SK-N-MC (cell line): ENCODE measurements around the gene CHI3L1.

Source experiments
- DNase-seq: peaks from one replicate; pipeline ENCODE4 v3.0.0-alpha.2; 2011; ENCODE audit warnings: low read depth, low spot score
- H3K27ac ChIP-seq: fragments of 200-600 bp; sonication (generic); 2 replicates; pipeline ENCODE4 v1.5.1; 2016; ENCODE audit warnings: mixed run types
- H3K36me3 ChIP-seq: fragments of 200-600 bp; sonication (generic); 2 replicates; pipeline ENCODE4 v1.6.1; 2017; ENCODE audit warnings: antibody characterized with exemption, low read length, mixed read lengths; ENCODE audit not compliant: insufficient read depth
- H3K4me3 ChIP-seq: fragments of 200-600 bp; sonication (generic); 2 replicates; pipeline ENCODE4 v1.5.1; 2016
- H3K9ac ChIP-seq: fragments of 200-600 bp; sonication (generic); 2 replicates; pipeline ENCODE4 v1.8.0; 2017; ENCODE audit warnings: mixed run types, mixed read lengths; ENCODE audit not compliant: insufficient read length
- H3K9me3 ChIP-seq: fragments of 200-600 bp; sonication (generic); 2 replicates; pipeline ENCODE4 v1.6.1; 2017; ENCODE audit warnings: low read depth, mild to moderate bottlenecking, antibody characterized with exemption, low read length, moderate library complexity, mixed read lengths
- EZH2 ChIP-seq: fragments of 200-600 bp; sonication (generic); IDR thresholded peaks from one replicate; pipeline ENCODE4 v1.6.1; 2017; ENCODE audit warnings: antibody characterized with exemption
- FOXP2 ChIP-seq: optimal IDR thresholded peaks from 2 replicates; pipeline ENCODE3; 2011; ENCODE audit warnings: mild to moderate bottlenecking, moderate library complexity; ENCODE audit not compliant: insufficient read depth; ENCODE audit errors: extremely low read length, control extremely low read depth
- POLR2AphosphoS5 ChIP-seq: IDR thresholded peaks from 2 replicates; pipeline ENCODE4 v1.6.1; 2012; ENCODE audit warnings: mild to moderate bottlenecking, low read depth, low read length, borderline replicate concordance

Gene CHI3L1

GRCh38 chr1:203201516-203202205, 15.2 kb upstream of the CHI3L1 start:
- Histone ChIP-seq H3K27ac (no peak overlapping the region), H3K4me3 (no peak overlapping the region), H3K36me3 (no peaks in the 10 kb centered on the region), H3K9ac (no peak overlapping the region), H3K9me3 (no peaks in the 10 kb centered on the region)
- DNase-seq: no peak
- no peak for TF ChIP-seq EZH2
- no peak for TF ChIP-seq FOXP2
- no peak for TF ChIP-seq POLR2AphosphoS5

GRCh38 chr1:203200916-203201315, 14.4 kb upstream of the CHI3L1 start:
- no peaks in the 10 kb centered on the region for H3K9me3 ChIP-seq
- H3K36me3 ChIP-seq: no peaks in the 10 kb centered on the region
- H3K27ac ChIP-seq: no peak overlapping the region
- TF ChIP-seq POLR2AphosphoS5 (no peak), EZH2 (no peak), FOXP2 (no peak)
- H3K4me3 ChIP-seq: no peak overlapping the region
- no peak overlapping the region for H3K9ac ChIP-seq
- DNase-seq: no peak

GRCh38 chr1:203199816-203200571, 13.5 kb upstream of the CHI3L1 start:
- no peak for DNase-seq
- no peak overlapping the region for H3K27ac ChIP-seq
- no peak overlapping the region for H3K4me3 ChIP-seq
- H3K36me3 ChIP-seq: no peaks in the 10 kb centered on the region
- no peak for TF ChIP-seq FOXP2
- TF ChIP-seq POLR2AphosphoS5: no peak
- no peak for TF ChIP-seq EZH2
- no peak overlapping the region for H3K9ac ChIP-seq
- no peaks in the 10 kb centered on the region for H3K9me3 ChIP-seq

- H3K27ac ChIP-seq: no peak overlapping the region
- DNase-seq: no peak
- no peaks in the 10 kb centered on the region for H3K9me3 ChIP-seq
- H3K36me3 ChIP-seq: no peaks in the 10 kb centered on the region
- TF ChIP-seq EZH2: no peak
- no peak for TF ChIP-seq FOXP2
- no peak for TF ChIP-seq POLR2AphosphoS5
- H3K9ac ChIP-seq: no peak overlapping the region
- H3K4me3 ChIP-seq: no peak overlapping the region
Measured at GRCh38 chr1:203199481-203199815, 12.9 kb upstream of the CHI3L1 start.

- DNase-seq: no peak
- H3K9ac ChIP-seq: no peak overlapping the region
- TF ChIP-seq EZH2 (no peak), POLR2AphosphoS5 (no peak), FOXP2 (no peak)
- H3K4me3 ChIP-seq: no peak overlapping the region
- H3K27ac ChIP-seq: no peak overlapping the region
- no peaks in the 10 kb centered on the region for H3K9me3 ChIP-seq
- H3K36me3 ChIP-seq: no peaks in the 10 kb centered on the region
Measured at GRCh38 chr1:203199002-203199401, 12.5 kb upstream of the CHI3L1 start.

- Histone ChIP-seq H3K27ac (no peak overlapping the region), H3K4me3 (no peak overlapping the region), H3K9me3 (no peaks in the 10 kb centered on the region), H3K36me3 (no peaks in the 10 kb centered on the region), H3K9ac (no peak overlapping the region)
- no peak for DNase-seq
- TF ChIP-seq FOXP2 (no peak), EZH2 (no peak), POLR2AphosphoS5 (no peak)
Measured at GRCh38 chr1:203197625-203198024, 11.1 kb upstream of the CHI3L1 start.

GRCh38 chr1:203196371-203196770, 9.9 kb upstream of the CHI3L1 start:
- TF ChIP-seq EZH2: no peak
- TF ChIP-seq FOXP2: no peak
- no peak for TF ChIP-seq POLR2AphosphoS5
- H3K27ac ChIP-seq: no peak overlapping the region
- no peaks in the 10 kb centered on the region for H3K9me3 ChIP-seq
- H3K36me3 ChIP-seq: no peaks in the 10 kb centered on the region
- no peak for DNase-seq
- no peak overlapping the region for H3K9ac ChIP-seq
- no peak overlapping the region for H3K4me3 ChIP-seq

- Histone ChIP-seq H3K27ac (no peak overlapping the region), H3K4me3 (no peak overlapping the region), H3K36me3 (no peaks in the 10 kb centered on the region), H3K9ac (no peak overlapping the region), H3K9me3 (no peaks in the 10 kb centered on the region)
- TF ChIP-seq POLR2AphosphoS5 (no peak), FOXP2 (no peak), EZH2 (no peak)
- no peak for DNase-seq
Measured at GRCh38 chr1:203190949-203191348, 4.4 kb upstream of the CHI3L1 start.

- Histone ChIP-seq H3K4me3 (no peak overlapping the region), H3K36me3 (no peaks in the 10 kb centered on the region), H3K9ac (no peak overlapping the region), H3K9me3 (no peaks in the 10 kb centered on the region), H3K27ac (no peak overlapping the region)
- TF ChIP-seq FOXP2 (no peak), POLR2AphosphoS5 (no peak), EZH2 (no peak)
- no peak for DNase-seq
Measured at GRCh38 chr1:203189951-203190352, 3.4 kb upstream of the CHI3L1 start.
